Stimulated activated CD8-positive, alpha-beta memory T cell treated with anti-CD3 and anti-CD28 coated beads, Interleukin-4, amount 100 ng/mL, for 1 hour (primary cell): Measurements from ENCODE around the gene TRIM47.
"Not testable (repeated sequence)": the region's sequence is repeated elsewhere in the genome, so short reads cannot be mapped to it uniquely, and the experiment has no call there.

Source experiments
- DNase-seq, 2 donors: peaks; one replicate each; pipeline ENCODE4 v3.0.0-alpha.2; 2020; ENCODE audit warnings: low read depth in 2 of 2, low spot score in 1 of 2

Gene TRIM47

DNA sequence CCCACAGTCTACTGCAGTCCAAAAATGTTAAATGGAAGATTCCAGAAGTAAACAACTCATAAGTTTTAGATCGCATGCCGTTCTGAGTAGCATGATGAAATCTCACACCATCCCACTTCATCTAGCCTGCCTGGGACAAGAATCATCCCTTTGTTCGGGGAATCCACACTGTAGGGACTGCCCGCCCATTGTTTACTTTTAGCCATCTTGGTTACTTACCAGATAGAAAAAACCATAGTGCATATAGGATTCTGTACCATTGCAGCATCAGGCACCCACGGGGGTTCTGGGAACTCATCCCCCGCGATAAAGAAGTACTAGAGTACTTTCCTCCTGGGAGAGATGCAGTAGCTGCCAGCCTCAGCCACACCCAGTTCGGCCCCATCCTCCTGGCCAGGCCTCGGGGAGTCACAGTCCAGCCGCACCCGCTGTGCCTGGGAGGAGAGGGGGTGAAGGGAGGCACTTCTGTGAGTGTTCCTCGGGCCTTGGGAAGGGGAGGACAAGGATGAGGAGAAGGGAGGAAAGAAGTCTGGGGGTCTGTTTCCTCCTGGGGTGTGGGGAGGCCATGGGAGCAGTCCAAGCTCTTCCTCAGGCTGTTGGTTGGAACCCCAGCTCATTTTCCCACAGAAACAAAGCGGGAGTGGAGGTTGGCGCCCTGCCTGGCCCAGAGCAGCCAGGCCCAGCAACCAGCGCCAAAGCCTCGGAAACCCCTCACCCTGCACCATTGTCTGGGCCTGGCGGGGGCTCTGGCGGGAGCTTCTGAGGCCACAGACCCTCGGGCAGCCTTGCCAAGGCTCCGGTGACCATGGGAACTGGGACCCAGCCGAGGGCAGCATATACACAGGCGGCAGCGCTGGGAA lies 8.9 kb downstream of the TRIM47 start:
- DNase-seq, result no peak

DNA sequence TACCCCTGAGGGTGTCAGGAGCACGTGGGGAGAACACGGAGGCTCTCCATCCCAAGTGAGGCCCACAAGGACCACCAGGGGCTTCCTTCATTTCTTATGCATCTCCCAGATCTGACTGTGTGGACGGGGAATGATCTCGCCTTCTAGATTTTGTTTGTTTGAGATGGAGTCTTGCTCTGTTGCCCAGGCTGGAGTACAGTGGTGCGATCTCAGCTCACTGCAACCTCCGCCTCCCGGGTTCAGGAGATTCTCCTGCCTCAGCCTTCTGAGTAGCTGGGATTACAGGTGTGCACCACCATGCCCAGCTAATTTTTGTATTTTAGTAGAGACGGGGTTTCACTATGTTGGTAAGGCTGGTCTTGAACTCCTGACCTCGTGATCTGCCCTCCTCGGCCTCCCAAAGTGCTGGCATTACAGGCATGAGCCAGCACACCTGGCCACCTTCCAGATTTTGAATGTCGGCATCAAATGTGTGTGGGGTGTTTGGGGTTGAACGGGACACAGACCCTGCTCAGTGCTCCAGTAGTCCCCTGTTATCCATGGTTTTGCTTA lies 9.6 kb downstream of the TRIM47 start:
- DNase-seq, result not testable (repeated sequence)

DNA sequence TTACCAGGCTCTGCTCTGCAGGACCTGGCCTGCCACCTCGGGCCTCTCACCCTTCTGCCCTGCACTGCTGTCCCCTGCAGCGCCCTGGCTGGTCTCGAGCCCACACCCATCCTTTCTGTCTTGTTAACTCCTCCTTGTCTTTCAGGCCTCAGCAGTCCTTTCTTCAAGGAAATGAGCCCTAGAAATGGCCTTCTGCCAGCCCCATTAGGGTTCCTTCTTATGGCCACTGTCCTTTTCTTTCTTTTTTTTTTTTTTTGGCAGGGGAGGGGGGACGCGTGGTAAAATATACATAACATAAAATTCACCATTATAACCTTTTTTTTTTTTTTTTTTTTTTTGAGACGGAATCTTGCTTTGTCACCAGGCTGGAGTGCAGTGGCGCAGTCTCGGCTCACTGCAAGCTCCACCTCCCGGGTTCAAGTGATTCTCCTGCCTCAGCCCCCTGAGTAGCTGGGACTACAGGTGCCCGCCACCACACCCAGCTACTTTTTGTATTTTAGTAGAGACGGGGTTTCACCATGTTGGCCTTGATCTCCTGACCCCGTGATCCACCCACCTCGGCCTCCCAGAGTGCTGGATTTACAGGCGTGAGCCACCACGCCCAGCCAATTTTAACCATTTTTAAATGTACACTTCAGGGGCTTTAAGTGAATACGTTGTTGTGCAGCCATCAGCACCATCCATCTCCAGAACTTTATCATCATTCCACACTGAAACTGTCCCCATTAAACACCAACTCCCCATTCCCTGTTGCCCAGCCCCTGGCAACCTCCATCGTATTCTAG lies 12.8 kb downstream of the TRIM47 start:
- DNase-seq, result not testable (repeated sequence)

DNA sequence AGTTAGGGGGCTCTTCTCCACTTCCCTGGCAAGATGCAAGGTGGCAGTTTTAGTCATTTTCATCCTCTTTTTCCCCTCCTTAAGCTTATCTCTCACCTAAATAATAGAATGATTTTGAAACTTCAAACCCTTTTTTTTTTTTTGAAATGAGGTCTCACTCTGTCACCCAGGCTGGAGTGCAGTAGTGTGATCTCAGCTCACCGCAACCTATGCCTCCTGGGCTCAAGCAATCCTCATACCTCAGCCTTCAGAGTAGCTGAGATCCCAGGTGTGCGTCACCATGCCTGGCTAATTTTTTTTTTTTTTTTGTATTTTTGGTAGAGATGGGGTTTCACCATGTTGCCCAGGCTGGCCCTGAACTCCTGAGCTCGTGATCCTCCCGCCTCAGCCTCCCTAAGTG lies 13.5 kb downstream of the TRIM47 start:
- not testable (repeated sequence) for DNase-seq

DNA sequence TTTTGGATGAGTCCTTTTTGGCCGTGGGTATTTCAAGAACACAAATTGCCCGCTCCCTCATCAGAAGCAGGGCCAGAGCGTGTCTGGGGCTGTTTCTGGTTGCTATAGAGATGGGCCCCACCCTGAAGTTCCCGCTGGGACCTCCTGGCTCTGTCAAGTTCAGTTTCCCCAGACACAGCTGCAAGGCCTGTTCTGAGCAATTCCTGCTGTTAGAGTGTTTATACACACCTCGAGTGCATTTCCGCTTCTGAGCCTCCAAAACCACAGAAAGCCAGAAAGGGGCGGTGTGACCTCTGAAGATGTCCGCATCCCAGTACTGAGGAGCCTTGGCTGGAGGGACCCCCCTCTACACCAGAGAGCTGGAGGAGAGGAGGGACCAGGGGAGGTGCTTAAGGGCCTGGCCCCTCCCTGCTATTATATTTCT lies 13.9 kb downstream of the TRIM47 start:
- DNase-seq, result no peak

DNA sequence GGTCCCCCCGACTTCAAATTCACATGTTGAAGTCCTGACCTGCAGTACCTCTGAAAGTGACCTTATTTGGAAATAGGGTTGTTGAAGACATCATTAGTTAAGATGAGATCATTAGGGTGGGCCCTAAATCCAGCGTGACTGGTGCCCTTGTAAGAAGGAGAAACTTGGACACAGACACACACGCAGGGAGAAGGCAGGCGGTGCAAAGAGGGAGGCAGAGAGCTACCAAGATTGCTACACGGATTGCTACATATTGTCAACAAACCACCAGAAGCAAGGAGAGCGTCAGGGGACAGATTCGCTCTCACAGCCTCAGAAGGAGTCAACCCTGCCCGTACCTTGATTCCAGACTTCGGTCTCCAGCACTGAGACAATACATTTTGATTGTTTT lies 16.5 kb downstream of the TRIM47 start:
- no peak for DNase-seq

DNA sequence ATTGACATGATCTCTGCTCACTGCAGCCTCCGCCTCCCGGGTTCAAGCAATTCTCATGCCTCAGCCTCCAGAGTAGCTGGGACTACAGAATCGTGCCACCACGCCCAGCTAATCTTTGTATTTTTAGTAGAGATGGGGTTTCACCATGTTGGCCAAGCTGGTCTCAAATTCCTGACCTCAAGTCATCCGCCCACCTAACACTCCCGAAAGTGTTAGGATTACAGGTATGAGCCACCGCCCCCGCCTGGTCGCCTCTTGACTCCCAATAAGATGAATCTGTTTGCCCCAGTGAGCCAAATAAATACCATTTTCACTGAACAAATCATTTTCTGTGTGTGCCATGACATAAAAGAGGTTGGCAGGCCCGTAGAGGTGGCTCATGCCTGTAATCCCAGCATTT lies 19.0 kb downstream of the TRIM47 start:
- not testable (repeated sequence) for DNase-seq

DNA sequence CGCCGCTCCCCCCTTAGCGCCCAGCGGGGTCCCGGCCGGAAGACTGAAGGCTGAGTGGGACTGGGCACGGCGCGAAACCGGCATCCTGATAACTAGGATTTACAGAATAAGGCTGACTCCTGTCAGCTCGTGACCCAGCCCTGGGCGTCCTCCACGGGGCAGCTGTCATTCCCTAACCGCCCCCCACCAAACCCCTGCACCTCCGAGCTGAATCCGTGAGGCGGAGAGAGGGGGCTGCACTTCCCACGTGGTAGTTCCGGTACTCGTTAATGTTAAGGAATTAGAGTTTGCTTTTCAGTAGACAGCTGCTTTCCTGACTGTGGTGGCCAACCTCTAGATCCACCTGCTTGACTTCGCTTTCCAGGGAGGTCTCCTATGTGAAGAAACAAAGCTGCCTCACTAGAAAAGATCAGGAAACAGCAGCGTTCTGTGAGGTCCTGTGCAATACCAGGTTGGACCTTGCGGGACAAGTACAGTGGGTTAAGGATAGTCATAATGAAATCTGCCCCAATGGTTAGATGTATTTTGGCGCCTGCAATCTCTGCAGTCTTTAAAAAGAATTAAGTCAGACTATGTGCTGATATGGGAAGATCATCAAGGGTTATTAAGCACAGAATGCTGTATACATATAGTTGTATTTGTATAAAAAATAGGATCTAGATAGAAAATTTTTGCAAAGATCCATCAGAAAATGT lies 22.2 kb downstream of the TRIM47 start:
- DNase-seq, result no peak

DNA sequence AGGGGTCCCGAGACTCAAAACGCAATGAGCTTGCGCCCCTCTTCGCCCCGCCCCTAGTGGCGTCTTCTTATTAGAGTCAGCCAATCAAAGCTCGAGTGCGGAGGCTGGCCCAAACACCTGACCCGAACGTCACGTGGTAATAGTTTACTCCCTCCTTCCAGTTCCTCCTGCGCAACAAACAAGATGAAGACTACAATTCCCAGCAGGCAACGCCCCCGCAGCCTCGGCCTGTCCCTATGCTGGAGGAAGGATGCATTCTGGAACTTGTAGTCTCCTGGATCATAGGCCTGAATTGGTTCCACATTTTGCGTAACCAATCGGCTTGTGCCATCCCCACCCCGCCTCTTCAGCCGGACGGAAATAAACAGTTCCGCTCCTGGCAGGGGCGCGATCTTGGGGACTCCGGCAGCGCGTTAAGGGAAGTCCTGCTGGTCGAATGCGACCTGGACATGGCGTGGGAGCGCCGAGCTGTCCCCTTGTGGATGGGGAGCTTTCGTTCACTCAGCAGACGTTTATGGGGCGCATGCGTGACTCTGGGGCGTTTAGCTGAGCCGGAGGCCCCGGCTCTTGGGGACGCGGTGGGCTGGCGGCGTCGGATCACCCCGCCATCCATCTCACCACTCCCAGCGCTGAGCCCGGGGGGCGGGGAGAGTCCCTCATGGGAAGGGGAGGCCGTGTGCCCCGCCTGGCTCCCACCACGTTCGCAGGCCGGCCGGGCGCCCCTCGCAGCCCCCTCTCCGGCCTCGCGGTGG lies 22.9 kb downstream of the TRIM47 start, which contains the start of gene WBP2:
TSS of gene WBP2 (minus strand) at position 26 of the 752 bp plus-strand sequence. CDS start 38 bp downstream, outside the sequence.
- peak; percentile 84 to 93 for DNase-seq

DNA sequence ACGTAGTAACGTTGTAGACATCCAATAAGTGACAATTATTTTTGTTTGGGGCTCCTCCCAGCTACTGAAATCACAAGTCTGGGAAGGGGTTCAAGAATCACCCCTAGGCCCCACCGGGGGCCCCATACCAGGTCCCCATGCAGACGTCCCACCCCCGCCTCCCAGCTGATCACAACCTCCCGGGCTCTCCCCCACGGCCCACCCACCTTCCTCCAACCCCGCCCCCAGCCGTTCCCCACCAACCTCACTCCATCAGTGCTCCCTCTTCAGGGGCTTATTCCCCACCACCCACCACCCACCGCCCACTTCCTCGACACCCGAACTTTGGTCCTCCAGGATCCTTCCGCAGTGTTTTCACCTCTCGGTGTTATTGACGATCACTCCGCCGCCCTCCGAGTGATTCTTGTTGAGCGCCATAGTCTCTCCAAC lies 23.5 kb downstream of the TRIM47 start:
- no peak for DNase-seq

DNA sequence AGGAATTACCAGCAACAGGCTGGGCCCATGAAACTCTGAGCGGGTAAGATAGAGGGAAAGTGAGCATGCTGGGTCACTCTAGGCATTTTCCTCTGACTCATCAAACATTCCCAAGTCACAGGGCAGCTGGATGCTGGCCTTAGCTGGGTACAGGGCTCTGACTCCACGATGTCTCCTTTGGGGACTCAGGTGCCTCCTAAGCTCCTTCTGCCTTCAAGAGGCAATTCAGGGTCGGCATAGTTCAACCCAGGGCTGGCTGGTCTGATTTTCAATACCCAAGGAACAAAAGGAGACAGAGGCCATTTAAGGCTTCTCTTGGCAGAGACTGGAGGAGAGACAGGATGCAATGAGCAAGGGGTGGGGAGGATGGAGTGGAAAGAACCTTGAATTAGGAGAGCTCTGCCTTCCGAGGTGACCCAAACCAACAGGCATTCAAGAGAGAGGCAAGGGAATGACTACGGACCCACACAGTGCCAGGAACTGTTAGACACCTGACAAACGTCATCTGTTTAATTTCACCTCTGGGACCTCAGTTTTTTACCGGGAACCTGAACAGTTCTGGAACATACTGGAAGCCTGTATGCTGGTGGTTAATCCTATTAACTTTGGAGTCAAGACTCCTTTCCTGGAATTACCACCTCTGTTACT lies 24.2 kb downstream of the TRIM47 start:
- DNase-seq, result no peak

DNA sequence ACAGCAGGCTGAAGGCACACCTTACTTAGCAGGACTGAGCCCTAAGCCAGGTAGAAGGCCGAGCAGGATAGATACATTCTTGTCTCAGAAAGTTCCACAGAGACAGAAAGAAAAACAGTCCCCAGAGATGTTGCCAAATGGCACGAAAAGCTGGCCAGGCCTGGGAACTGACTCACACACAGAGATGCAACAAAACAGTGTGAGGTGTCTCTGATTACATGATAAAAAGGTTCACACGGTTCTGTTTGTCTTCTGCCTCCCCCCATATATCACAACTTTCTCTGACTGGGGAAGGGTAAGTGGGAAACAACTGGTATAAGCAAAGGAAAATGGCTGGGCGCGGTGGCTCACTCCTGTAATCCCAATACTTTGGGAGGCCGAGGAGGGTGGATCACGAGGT lies 24.9 kb downstream of the TRIM47 start:
- no peak for DNase-seq

DNA sequence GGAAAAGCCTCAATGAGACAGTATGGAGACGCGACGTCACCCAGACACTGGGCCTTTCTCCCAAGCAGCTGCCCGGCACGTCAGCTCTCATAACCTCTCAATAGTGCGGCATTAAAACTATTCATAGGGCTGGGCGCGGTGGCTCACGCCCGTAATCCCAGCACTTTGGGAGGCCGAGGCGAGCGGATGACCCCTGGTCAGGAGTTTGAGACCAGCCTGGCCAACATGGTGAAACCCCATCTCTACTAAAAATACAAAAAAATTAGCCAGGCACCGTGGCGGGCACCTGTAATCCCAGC lies 26.7 kb downstream of the TRIM47 start:
- not testable (repeated sequence) for DNase-seq

DNA sequence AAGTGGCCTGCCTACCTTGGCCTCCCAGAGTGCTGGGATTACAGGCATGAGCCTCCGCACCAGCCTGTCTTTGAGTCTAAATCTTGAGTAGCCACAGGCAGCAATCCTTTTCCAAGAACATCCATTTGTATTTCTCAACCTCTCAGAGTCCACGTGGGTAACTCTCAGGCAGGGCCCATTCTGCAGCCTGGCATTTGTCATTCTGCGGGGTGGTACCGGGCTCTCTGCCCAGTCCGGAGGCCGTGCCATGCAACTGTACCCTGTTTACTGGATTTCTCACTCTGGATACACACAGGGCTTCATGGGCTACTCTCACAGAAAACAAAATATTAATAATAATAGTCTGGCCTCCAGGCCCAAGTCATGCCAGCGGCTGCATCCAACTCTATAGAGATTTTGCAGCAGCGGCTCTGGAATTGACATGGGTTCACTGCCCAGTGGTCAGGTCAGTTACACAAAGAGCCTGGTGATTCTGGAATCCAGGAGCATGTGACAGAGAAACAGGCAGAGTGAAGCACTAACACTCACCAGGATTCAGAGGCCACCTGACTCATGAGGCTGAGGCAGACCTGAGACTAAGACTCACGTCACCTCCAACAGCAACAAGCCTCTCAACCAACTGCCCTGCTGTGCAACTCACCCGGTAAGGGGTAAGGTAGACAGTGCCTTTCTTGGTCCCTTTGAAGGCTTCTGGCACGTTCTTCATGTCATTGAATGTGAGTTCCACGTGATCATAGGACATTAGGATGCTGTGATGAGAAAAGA lies 27.3 kb downstream of the TRIM47 start:
- no peak for DNase-seq

DNA sequence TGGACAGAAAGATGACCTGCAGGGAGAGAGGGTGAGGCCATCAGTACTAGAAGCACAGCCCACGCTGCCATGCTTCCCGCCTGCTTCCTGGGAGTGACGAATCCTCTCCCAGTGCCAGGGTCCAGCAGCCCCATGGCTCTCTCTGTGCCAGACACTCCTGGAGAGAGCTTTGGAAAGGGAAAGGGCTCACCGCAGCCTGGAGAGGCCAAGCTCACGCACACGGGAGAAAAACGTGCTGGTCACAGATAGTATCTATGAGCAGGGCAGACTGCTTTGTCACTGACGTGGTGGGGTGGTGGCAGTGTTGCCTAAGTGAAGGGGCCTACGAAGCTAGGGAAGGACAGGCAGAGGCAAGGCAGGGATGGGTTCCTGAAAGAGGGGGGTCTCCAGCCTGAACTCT lies 28.7 kb downstream of the TRIM47 start:
- no peak for DNase-seq

DNA sequence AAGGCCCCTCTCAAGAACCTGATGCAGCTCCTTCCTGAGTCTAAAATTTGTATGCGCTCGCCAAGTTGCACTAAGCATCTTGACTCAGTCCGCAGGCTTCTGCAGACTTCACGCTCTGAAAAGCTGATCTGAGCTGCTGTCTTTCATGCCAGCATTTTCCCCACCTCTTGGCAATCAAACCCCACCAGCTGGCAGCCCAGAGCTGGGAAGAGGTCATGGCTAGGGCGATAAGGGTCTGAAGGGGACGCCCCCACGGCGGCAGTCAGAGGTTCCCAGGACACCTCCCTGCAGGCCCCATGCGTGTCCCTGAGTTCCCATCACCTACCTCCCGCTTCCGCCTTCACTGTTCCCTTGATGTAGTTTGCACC lies 29.1 kb downstream of the TRIM47 start:
- DNase-seq, result no peak

DNA sequence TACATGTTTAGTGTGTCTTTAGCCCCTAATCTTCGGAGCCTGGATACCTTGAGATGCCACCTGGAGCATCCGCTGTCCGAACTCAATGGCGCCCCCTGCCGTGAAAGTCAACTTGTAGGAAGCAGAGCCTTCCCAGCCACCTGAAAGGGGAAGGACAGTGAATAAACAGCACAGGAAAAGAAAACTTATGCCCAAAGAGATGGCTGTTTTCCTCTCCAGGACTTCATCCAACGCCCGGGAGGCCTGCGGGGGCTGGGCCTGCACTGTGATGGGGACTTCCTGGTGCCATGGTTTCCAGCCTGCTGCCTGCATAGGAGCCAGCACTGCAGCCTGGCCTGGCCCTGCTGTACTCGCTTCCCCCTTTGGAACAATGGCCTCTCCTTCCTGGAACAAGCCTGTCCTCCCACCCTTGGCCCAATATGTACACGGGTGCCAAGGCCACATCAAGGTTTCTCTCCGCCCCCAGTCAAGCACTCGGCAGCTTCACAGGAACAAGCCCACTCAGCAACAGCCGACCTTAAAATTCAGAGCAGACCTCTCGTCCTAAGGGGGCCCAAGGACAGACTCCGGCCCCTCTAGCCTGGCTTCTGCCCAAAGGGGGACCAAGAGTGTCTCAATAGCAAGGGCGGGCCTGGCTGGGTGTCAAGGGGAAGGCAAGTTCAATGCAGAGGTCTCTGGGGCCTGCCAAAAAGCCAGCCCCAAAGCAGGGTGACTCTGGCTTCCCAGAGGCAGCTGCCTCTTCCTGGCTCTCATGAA lies 29.7 kb downstream of the TRIM47 start:
- peak; percentile 67 to 80 for DNase-seq

DNA sequence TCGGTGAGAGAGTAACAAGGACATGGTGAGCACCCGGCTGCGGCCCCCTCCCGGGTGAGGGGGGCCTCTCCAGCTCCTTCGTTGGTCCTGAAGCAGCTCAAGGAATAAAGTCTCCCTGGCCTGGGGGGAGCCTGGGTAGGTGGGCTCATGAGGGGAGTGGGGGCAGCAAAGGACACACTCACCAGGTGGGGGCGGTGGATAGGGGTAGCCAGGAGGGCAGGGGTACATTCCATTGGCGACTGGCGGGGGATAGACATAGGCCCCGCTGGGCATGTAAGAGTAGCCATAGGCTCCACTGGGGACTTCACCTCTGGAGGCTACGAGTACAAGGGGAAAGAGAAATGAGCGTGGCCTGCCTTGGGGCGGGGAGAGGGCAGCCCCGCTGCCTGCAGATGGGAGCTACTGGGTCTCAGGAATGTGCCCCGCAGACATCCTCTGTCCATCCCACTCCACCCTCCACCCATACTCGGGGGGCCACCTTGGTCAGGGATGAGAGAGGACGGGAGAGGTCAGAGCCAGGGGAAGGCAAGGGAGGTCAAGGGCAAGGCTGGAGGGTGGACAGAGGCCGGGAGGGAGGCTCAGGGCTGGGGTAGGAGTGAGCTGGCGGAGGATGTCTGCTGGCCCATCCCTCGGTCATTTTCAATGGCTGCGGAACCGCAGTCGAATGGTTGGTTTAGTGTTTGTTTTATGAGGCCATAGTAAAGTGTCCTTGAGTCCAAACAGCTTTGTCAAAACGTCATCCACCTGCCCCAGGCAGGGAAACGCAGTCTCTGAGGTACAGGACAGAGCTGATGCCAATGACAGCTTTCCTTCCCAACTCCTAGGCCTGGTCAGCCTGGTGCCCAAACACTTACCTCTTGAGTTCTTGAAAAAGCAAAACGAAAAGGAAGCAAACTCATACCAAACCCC lies 30.5 kb downstream of the TRIM47 start:
- DNase-seq, result no peak
